Heart left ventricle (tissue), 16 donors: ENCODE data around the gene ZNF536. TPM values are rescaled to one million over a fixed set of nuclear protein-coding genes. Genes with fewer than 3 reads are reported as not detected.

Experiments
- ATAC-seq, 4 donors: fragments of 200-7000 bp; cut with Tn5 transposase; one replicate each; pipeline ENCODE4 v1.9.1; 2020 to 2022; ENCODE audit warnings: moderate library complexity in 4 of 4, mild to moderate bottlenecking in 3 of 4, moderate number of reproducible peaks in 1 of 4
- DNase-seq, 5 donors: peaks; one replicate each; pipeline ENCODE4 v3.0.0-alpha.2; 2020
- H3K27ac ChIP-seq, 12 donors: fragments of 200-600 bp; sonication (generic) in 4 of 12; one replicate each; pipeline versions ENCODE4 v1.5.0 to v1.8.0; 2016 to 2022; ENCODE audit warnings: mild to moderate bottlenecking in 2 of 12
- H3K27me3 ChIP-seq, 9 donors: fragments of 200-600 bp; sonication (generic) in 2 of 9; one replicate each; pipeline versions ENCODE4 v1.5.1 to v1.8.0; 2016 to 2022; ENCODE audit warnings: mild to moderate bottlenecking in 3 of 9
- H3K36me3 ChIP-seq, 9 donors: fragments of 200-600 bp; sonication (generic) in 2 of 9; one replicate each; pipeline versions ENCODE4 v1.5.0 to v1.8.0; 2018 to 2022; ENCODE audit warnings: mild to moderate bottlenecking in 2 of 9
- H3K4me1 ChIP-seq, 12 donors: fragments of 200-600 bp; sonication (generic) in 4 of 12; one replicate each; pipeline versions ENCODE4 v1.5.0 to v1.8.0; 2016 to 2022; ENCODE audit warnings: mild to moderate bottlenecking in 3 of 12
- H3K4me3 ChIP-seq, 12 donors: fragments of 200-600 bp; sonication (generic) in 4 of 12; one replicate each; pipeline versions ENCODE4 v1.5.0 to v1.8.0; 2017 to 2022; ENCODE audit warnings: mild to moderate bottlenecking in 9 of 12, moderate library complexity in 4 of 12
- H3K9me3 ChIP-seq, 12 donors: fragments of 200-600 bp; sonication (generic) in 4 of 12; one replicate each; pipeline versions ENCODE4 v1.5.0 to v1.8.0; 2016 to 2022; ENCODE audit warnings: mild to moderate bottlenecking in 1 of 12
- CTCF ChIP-seq, 12 donors: fragments of 200-600 bp; sonication (generic) in 4 of 12; IDR thresholded peaks; one replicate each; pipeline versions ENCODE4 v1.5.0 to v1.8.0; 2018 to 2022; ENCODE audit warnings: antibody characterized with exemption in 12 of 12, mild to moderate bottlenecking in 5 of 12
- POLR2A ChIP-seq, 2 donors: fragments of 450-650 bp; IDR thresholded peaks; one replicate each; pipeline ENCODE4 v1.6.1; 2017; ENCODE audit warnings: antibody characterized with exemption in 2 of 2, mild to moderate bottlenecking in 2 of 2, moderate library complexity in 2 of 2
- WGBS, 4 donors: extraction: QIAGEN DNeasy Blood & Tissue Kit in 2 of 4; methylation state at CpG; one replicate each; pipeline versions ENCODE4 v1.1.5 to v1.1.7; 2013 to 2018; 5-methylcytosine and 5-hydroxymethylcytosine counted together
- intact Hi-C, 10 donors: fragments of 100-400 bp; cut with DNase I; formaldehyde crosslinking; loops; one replicate each; pipeline versions ENCODE4 v1.11.1 to v1.14.2; 2022
- polyA plus RNA-seq, 2 donors: library from polyadenylated mRNA; stranded (reverse); fragments of 200-250 nt; gene quantifications; one replicate each; pipeline ENCODE4 v1.2.3, GENCODE V29; 2013
- total RNA-seq, 9 donors: library from RNA; depleted of rRNA in 2 of 9; stranded (reverse); fragments of >200 nt in 2 of 9; fragmentation: NEBNext Ultra II Directional in 3 of 9; extraction: Animal tissue kit (Norgen Biotek cat#: 25700) in 3 of 9; gene quantifications; one replicate each; pipeline versions ENCODE4 v1.1.0 to v1.2.4, GENCODE V29; 2016 to 2023
- donor health status: ischemic (EF 13 %, LVEDD 7.1; RV severe dilation, severe dysfunction).
- donor health status: healthy with polysubstance abuse.
- donor health status: DM: no; HTN: yes; CAD: no.
- donor health status: DM: no; HTN: no; CAD: no.
- donor health status: ischemic (EF 25% LVEDD 6.9; RV normal size, moderate dysfunction).
- donor health status: ischemic (EF 25% LVEDD 5.7; RV mildly dilated, moderate dysfunction).
- donor health status: healthy.
- donor health status: DM: yes; HTN: yes; CAD: no.
- donor health status: ischemic (EF 35%, LVEDD 5.7; RV mildly dilated, moderate dysfunction).
- donor health status: nonischemic (EF 11% LVEDD 7.7; RV severe dilation, severe dysfunction).
- donor health status: DM: yes; HTN: yes; CAD: no.
- donor health status: PGD.
- donor health status: ischemic (EF 29% LVEDD 5.4; RV normal size, mild dysfunction).
- donor health status: nonischemic (EF 23%, LVEDD 6.1; RV moderate dilation, normal function).

The ZNF536 gene
- total and polyA plus RNA-seq, 11 donors, result 0.17 to 10.1 (median 2.0) TPM

- intact Hi-C loops, result no loop called here
- no peaks in the 10 kb centered on the region for H3K4me1 ChIP-seq
- peaks cover 0 to 16% (median 0%) of the 10 kb centered on the region in 9 donors for H3K27me3 ChIP-seq
- TF ChIP-seq POLR2A (IDR thresholded peaks at IDR 0.05) (no peak), CTCF (IDR thresholded peaks at IDR 0.05) (no peak)
- no peaks in the 10 kb centered on the region for H3K9me3 ChIP-seq
- no peak overlapping the region for H3K4me3 ChIP-seq
- no peak for DNase-seq
- no peak overlapping the region for H3K27ac ChIP-seq
- ATAC-seq, result no peak
- no peaks in the 10 kb centered on the region for H3K36me3 ChIP-seq
These were observed 226.5 kb downstream of the ZNF536 start for GRCh38 chr19:30598688-30599087.

- intact Hi-C loops, result no loop called here
- H3K4me1 ChIP-seq, result no peaks in the 10 kb centered on the region
- TF ChIP-seq CTCF (IDR thresholded peaks at IDR 0.05), result no peak
- H3K9me3 ChIP-seq, result no peaks in the 10 kb centered on the region
- no peak overlapping the region for H3K27ac ChIP-seq
- H3K36me3 ChIP-seq, result no peaks in the 10 kb centered on the region
- DNase-seq (no peak), ATAC-seq (no peak)
- no peak overlapping the region for H3K4me3 ChIP-seq
- peaks cover 0 to 3% (median 0%) of the 10 kb centered on the region in 9 donors for H3K27me3 ChIP-seq
- 71 to 78% (median 76%) methylated on average over 10 of the region's 10 CpGs for WGBS, 4 donors
These were observed 230.6 kb downstream of the ZNF536 start for GRCh38 chr19:30602661-30603350.

GRCh38 chr19:30604657-30605056 lies 232.5 kb downstream of the ZNF536 start:
- Histone ChIP-seq H3K4me3 (no peak overlapping the region), H3K27me3 (no peaks in the 10 kb centered on the region), H3K9me3 (no peaks in the 10 kb centered on the region), H3K27ac (no peak overlapping the region), H3K4me1 (no peaks in the 10 kb centered on the region), H3K36me3 (no peaks in the 10 kb centered on the region)
- TF ChIP-seq POLR2A (IDR thresholded peaks at IDR 0.05), result no peak
- TF ChIP-seq CTCF (IDR thresholded peaks at IDR 0.05), result no peak
- 74 to 82% (median 79%) methylated on average over 6 of the region's 6 CpGs for WGBS, 4 donors
- ATAC-seq (no peak), DNase-seq (no peak)
- intact Hi-C loops, result no loop called here

- no peaks in the 10 kb centered on the region for H3K9me3 ChIP-seq
- ATAC-seq (no peak), DNase-seq (no peak)
- H3K36me3 ChIP-seq, result no peaks in the 10 kb centered on the region
- no peaks in the 10 kb centered on the region for H3K27me3 ChIP-seq
- no peak overlapping the region for H3K4me3 ChIP-seq
- intact Hi-C loops, result no loop called here
- H3K4me1 ChIP-seq, result no peaks in the 10 kb centered on the region
- no peak overlapping the region for H3K27ac ChIP-seq
- WGBS, 4 donors, result 85 to 96% (median 87%) methylated on average over 3 of the region's 3 CpGs
- no peak for TF ChIP-seq POLR2A (IDR thresholded peaks at IDR 0.05)
- no peak for TF ChIP-seq CTCF (IDR thresholded peaks at IDR 0.05)
These were observed 233.1 kb downstream of the ZNF536 start for GRCh38 chr19:30605333-30605732.
